Spleen (tissue), 11 donors: ENCODE measurements around the gene POMT1. TPM values are rescaled to one million over a fixed set of nuclear protein-coding genes. Genes with fewer than 3 reads are reported as not detected.
A peak's percentile ranks its signal among the peaks of the same experiment; 100 is the strongest.

ENCODE experiments used
- DNase-seq: peaks from one replicate; pipeline ENCODE4 v3.0.0-alpha.2; 2020
- H3K27ac ChIP-seq, 8 donors: fragments of 200-600 bp; sonication (generic) in 7 of 8; 1 replicate in 4 of 8; 2 replicates in 4 of 8; pipeline versions ENCODE4 v1.5.0 to v1.8.0; 2016 to 2021; ENCODE audit warnings: inconsistent platforms in 4 of 8, mild to moderate bottlenecking in 4 of 8, moderate library complexity in 1 of 8
- H3K27me3 ChIP-seq, 7 donors: fragments of 200-600 bp; sonication (generic) in 6 of 7; replicated peaks in 1 of 7; 1 replicate in 4 of 7; 2 replicates in 3 of 7; pipeline versions ENCODE4 v1.5.0 to v1.8.0; 2016 to 2021; ENCODE audit warnings: inconsistent platforms in 3 of 7, mild to moderate bottlenecking in 1 of 7
- H3K36me3 ChIP-seq, 6 donors: fragments of 200-600 bp; sonication (generic) in 5 of 6; 1 replicate in 4 of 6; 2 replicates in 2 of 6; pipeline versions ENCODE4 v1.5.0 to v1.8.0; 2016 to 2021; ENCODE audit warnings: inconsistent platforms in 2 of 6
- H3K4me1 ChIP-seq, 6 donors: fragments of 200-600 bp; sonication (generic) in 5 of 6; 1 replicate in 3 of 6; 2 replicates in 3 of 6; pipeline versions ENCODE4 v1.5.0 to v1.8.0; 2016 to 2021; ENCODE audit warnings: inconsistent platforms in 3 of 6
- H3K4me3 ChIP-seq, 8 donors: fragments of 200-600 bp; sonication (generic) in 7 of 8; 1 replicate in 4 of 8; 2 replicates in 4 of 8; pipeline versions ENCODE4 v1.5.0 to v1.8.0; 2016 to 2021; ENCODE audit warnings: inconsistent platforms in 4 of 8, mild to moderate bottlenecking in 4 of 8, moderate library complexity in 2 of 8
- H3K9me3 ChIP-seq, 8 donors: fragments of 200-600 bp; sonication (generic) in 7 of 8; 1 replicate in 4 of 8; 2 replicates in 4 of 8; pipeline versions ENCODE4 v1.5.0 to v1.8.0; 2016 to 2021; ENCODE audit warnings: inconsistent platforms in 4 of 8
- POLR2A ChIP-seq, 3 donors: fragments of 450-650 bp; IDR thresholded peaks; one replicate each; pipeline ENCODE4 v1.5.1; 2017; ENCODE audit warnings: antibody characterized with exemption in 3 of 3, mild to moderate bottlenecking in 1 of 3
- POLR2AphosphoS5 ChIP-seq, 3 donors: sonication (generic); formaldehyde crosslinking; IDR thresholded peaks; one replicate each; pipeline ENCODE4 v1.5.1; 2017; ENCODE audit warnings: antibody characterized with exemption in 3 of 3
- WGBS, 5 donors: extraction: QIAGEN DNeasy Blood & Tissue Kit in 3 of 5; methylation state at CpG; one replicate each; pipeline versions ENCODE4 v1.1.5 to v1.1.7; 2013 to 2018; 5-methylcytosine and 5-hydroxymethylcytosine counted together
- intact Hi-C: fragments of 100-400 bp; cut with DNase I; formaldehyde crosslinking; loops from one replicate; pipeline ENCODE4 v1.15.0; 2023; ENCODE audit warnings: low total_unique reads
- polyA plus RNA-seq, 3 donors: library from polyadenylated mRNA; stranded (reverse); fragments of 200-250 nt; gene quantifications; one replicate each; pipeline ENCODE4 v1.2.1, GENCODE V29; 2013
- total RNA-seq, 7 donors: library from RNA; depleted of rRNA in 3 of 7; stranded (reverse); fragments of >200 nt in 3 of 7; fragmentation: NEBNext Ultra II Directional in 4 of 7; extraction: Animal tissue kit (Norgen Biotek cat#: 25700) in 4 of 7; gene quantifications; one replicate each; pipeline versions ENCODE4 v1.1.0 to v1.2.1, GENCODE V29; 2016 to 2021
- TF ChIP-seq, protein P1 (sequence below), 11 experiments: fragments of 200-600 bp in 7 of 11; fragments of 450-650 bp in 4 of 11; sonication (generic) in 4 of 11; IDR thresholded peaks in 8 of 11; conservative IDR thresholded peaks in 3 of 11; 1 replicate in 7 of 11; 2 replicates in 4 of 11; pipeline versions ENCODE4 v1.4.0 to v1.8.0; 2016 to 2021; ENCODE audit warnings: antibody characterized with exemption in 11 of 11, inconsistent platforms in 4 of 11, mild to moderate bottlenecking in 1 of 11
- donor health status: healthy with polysubstance abuse.
- donor health status: DM: no; HTN: no; CAD: no; lungs with moderate emphysema.
- donor health status: DM: no; HTN: no; CAD: no.
- donor health status: Bipolar disorder and iron deficiency.
- donor health status: healthy.
- donor health status: DM: no; HTN: no; CAD: no.
- donor health status: DM: yes; HTN: yes; CAD: no.

The POMT1 gene
- total and polyA plus RNA-seq, 10 donors: 20.4 to 66.5 (median 32.3) TPM

DNA sequence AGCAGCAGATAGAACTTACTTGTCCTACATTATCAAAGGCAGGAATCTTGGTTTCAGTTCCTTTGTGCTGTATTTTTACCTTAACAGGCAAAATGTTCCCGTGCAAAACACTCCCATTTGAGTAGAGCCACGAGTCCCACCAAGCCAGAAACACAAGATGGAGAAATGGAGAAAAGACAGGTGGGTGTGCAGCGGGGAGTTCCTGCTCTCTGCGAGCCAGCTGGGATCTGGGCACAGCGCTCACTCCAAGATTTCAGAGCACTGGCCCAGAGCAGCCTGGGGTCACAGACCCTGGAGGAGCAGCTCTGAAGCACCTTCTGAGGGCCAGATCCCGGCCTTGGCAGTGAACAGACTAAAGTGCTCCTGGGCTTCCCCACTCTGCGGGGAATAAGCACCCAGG lies 25.5 kb downstream of the POMT1 start:
- H3K27ac ChIP-seq: no peak overlapping the region
- intact Hi-C loops: no loop called here
- 86 to 93% (median 92%) methylated on average over 7 of the region's 7 CpGs for WGBS, 5 donors
- TF ChIP-seq, protein P1, sequence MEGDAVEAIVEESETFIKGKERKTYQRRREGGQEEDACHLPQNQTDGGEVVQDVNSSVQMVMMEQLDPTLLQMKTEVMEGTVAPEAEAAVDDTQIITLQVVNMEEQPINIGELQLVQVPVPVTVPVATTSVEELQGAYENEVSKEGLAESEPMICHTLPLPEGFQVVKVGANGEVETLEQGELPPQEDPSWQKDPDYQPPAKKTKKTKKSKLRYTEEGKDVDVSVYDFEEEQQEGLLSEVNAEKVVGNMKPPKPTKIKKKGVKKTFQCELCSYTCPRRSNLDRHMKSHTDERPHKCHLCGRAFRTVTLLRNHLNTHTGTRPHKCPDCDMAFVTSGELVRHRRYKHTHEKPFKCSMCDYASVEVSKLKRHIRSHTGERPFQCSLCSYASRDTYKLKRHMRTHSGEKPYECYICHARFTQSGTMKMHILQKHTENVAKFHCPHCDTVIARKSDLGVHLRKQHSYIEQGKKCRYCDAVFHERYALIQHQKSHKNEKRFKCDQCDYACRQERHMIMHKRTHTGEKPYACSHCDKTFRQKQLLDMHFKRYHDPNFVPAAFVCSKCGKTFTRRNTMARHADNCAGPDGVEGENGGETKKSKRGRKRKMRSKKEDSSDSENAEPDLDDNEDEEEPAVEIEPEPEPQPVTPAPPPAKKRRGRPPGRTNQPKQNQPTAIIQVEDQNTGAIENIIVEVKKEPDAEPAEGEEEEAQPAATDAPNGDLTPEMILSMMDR (IDR thresholded peaks at IDR 0.05 in 8 of 11, conservative IDR thresholded peaks at IDR 0.05 in 3 of 11): no peak
- TF ChIP-seq POLR2A (IDR thresholded peaks at IDR 0.05) (no peak), POLR2AphosphoS5 (IDR thresholded peaks at IDR 0.05) (no peak)
- no peak for DNase-seq
- no peak overlapping the region for H3K4me3 ChIP-seq
- no peaks in the 10 kb centered on the region for H3K9me3 ChIP-seq
- peaks cover 10 to 32% (median 22%) of the 10 kb centered on the region in 6 donors for H3K4me1 ChIP-seq
- H3K36me3 ChIP-seq: peaks cover 0 to 69% (median 63%) of the 10 kb centered on the region in 6 donors
- H3K27me3 ChIP-seq: no peaks in the 10 kb centered on the region

DNA sequence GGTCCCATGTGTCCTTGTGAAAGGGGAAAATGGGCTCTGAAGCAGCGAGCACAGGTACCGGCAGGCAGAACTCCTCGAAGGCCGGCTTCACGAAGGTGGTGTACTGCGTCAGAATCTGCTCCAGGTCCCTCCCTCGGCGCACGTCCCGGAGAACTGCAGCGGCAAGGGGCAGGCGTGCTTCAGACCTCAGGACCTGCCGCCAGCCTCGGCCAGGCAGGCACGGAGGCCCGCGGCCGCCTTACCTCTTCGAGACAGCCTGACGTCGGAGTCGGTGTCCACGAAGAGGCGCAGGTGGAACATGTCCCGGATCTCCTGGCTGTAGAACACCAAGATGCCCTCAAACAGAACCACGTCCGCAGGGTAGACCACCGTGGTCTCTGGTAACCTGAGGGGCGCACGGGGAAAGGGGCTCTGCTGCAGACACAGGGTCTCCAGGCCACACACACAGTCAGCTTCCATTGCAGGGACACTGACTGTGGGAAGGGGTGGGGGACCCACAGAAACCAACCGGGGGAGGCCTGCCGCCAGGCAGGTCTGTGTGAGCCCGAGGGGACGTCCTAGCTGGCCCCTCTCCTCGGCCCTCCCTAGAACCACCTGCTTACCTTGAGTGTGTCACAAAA lies 26.3 kb downstream of the POMT1 start:
- no peaks in the 10 kb centered on the region for H3K9me3 ChIP-seq

DNA sequence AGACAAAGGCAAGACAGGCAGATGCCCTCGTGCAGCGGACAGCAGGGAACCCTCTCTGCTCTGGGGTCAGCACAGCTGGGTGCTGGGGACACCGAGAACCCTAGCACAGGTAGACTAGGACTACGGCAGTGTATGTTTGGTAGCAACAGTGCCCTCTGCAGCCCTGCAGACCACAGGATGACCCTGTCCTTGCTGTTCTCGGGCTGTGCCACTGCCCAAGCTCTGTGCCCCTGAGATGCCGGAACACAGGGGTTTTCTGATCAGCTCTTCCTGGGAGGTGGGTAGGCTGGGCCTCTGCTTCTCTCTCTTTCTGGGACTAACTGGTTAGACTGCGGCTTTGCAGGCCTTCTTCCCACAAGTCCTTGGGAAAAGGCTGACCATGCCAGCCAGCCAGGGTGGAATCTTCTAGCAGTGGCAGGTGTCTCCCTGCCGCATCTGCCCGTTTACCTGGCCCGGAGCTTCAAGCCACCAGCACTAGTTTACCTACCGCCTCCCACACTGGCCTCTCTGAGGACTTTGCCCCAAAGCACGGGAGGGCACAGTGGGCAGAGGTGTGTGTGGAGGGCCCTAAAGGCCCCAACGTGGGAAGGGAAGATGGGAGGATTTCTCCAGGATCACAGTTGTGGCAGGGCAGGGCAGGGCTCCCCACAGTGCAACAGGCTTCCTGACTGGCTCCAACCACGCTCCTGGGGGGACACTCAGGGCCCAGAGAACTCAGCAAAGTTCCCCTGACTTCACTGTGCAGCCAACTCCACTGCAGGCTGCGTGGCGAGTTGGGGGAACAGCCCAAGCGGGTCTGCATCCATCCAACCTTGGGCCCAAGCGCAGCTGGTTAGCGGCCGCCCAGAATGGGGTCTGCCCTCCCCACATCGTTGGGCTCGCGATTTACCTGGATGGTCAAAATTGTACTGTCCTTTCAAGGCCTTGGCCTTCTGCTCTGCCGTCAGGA lies 27.2 kb downstream of the POMT1 start:
- Histone ChIP-seq H3K27ac (peak overlapping the region in 5 of 8 donors; percentile 82 to 93 (median 88)), H3K4me3 (peak overlapping the region; percentile 78 to 99 (median 96)), H3K36me3 (peaks cover 0 to 52% (median 46%) of the 10 kb centered on the region in 6 donors), H3K4me1 (peaks cover 10 to 42% (median 27%) of the 10 kb centered on the region in 6 donors), H3K27me3 (no peaks in the 10 kb centered on the region), H3K9me3 (no peaks in the 10 kb centered on the region)
- 59 to 78% (median 72%) methylated on average over 14 to 24 of the region's 24 CpGs for WGBS, 5 donors
- intact Hi-C loops: no loop called here
- no peak for DNase-seq
- TF ChIP-seq POLR2A (IDR thresholded peaks at IDR 0.05) (no peak), POLR2AphosphoS5 (IDR thresholded peaks at IDR 0.05) (no peak)
- TF ChIP-seq, protein P1 (IDR thresholded peaks at IDR 0.05 in 8 of 11, conservative IDR thresholded peaks at IDR 0.05 in 3 of 11): no peak

More for the DNA sequence above, 26.3 kb downstream of the POMT1 start:
- no peak overlapping the region for H3K27ac ChIP-seq
- 94 to 97% (median 97%) methylated on average over 32 to 35 of the region's 35 CpGs for WGBS, 5 donors
- H3K36me3 ChIP-seq: peaks cover 0 to 61% (median 55%) of the 10 kb centered on the region in 6 donors
- TF ChIP-seq POLR2AphosphoS5 (IDR thresholded peaks at IDR 0.05) (no peak), POLR2A (IDR thresholded peaks at IDR 0.05) (no peak)
- TF ChIP-seq, protein P1 (IDR thresholded peaks at IDR 0.05 in 8 of 11, conservative IDR thresholded peaks at IDR 0.05 in 3 of 11): no peak
- H3K4me3 ChIP-seq: no peak overlapping the region
- H3K27me3 ChIP-seq: no peaks in the 10 kb centered on the region
- H3K4me1 ChIP-seq: peaks cover 10 to 34% (median 22%) of the 10 kb centered on the region in 6 donors
- no peak for DNase-seq
- intact Hi-C loops: no loop called here

DNA sequence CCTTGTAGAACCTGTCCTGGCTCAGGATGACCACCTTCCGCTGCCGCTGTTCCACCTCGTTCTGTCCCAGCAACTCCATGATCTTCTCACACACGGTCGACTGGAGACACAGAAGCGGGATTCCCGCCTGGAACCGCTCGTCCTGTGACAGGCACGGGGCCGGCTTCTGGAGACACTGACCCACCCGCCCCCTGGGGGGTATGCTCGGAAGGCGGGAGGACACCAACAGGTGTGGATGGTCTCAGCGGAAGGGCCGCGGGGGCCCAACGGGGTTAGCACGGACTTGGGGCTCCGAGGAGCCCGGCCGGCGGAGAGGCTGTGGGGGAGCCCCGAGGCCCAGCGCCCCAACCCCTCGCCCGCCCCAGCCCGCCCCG lies 27.8 kb downstream of the POMT1 start:
- DNase-seq: peak; percentile 86
- Histone ChIP-seq H3K4me1 (peaks cover 10 to 49% (median 27%) of the 10 kb centered on the region in 6 donors), H3K27me3 (no peaks in the 10 kb centered on the region), H3K4me3 (peak overlapping the region; percentile 78 to 99 (median 96)), H3K36me3 (peaks cover 0 to 45% (median 41%) of the 10 kb centered on the region in 6 donors), H3K27ac (peak overlapping the region; percentile 75 to 93 (median 84)), H3K9me3 (no peaks in the 10 kb centered on the region)
- TF ChIP-seq, protein P1 (IDR thresholded peaks at IDR 0.05 in 8 of 11, conservative IDR thresholded peaks at IDR 0.05 in 3 of 11): peak in 3 of 11 experiments; percentile 12 to 36 (median 31)
- TF ChIP-seq POLR2A (IDR thresholded peaks at IDR 0.05) (no peak), POLR2AphosphoS5 (IDR thresholded peaks at IDR 0.05) (no peak)
- WGBS, 5 donors: 0 to 5% (median 5%) methylated on average over 10 to 29 of the region's 29 CpGs
- intact Hi-C loops: no loop called here
